HuH-7 (cell line): Measurements from ENCODE around the gene HEMGN.
"Not testable (repeated sequence)": the region's sequence is repeated elsewhere in the genome, so short reads cannot be mapped to it uniquely, and the experiment has no call there.

ENCODE experiments used
- DNase-seq: peaks from one replicate; pipeline ENCODE4 v3.0.0; 2011; ENCODE audit warnings: low spot score

HEMGN gene

GRCh38 chr9:97938081-97938644, at the start of gene HEMGN:
HEMGN (minus strand) TSS chr9:97938172; CDS start chr9:97938136, 36 bp downstream.
- DNase-seq: no peak

GRCh38 chr9:97987487-97987886, 49.5 kb upstream of the HEMGN start:
- no peak for DNase-seq

GRCh38 chr9:97985058-97985861, 47.3 kb upstream of the HEMGN start:
- no peak for DNase-seq

- DNase-seq: peak; percentile 75
These were observed 46.5 kb upstream of the HEMGN start for GRCh38 chr9:97984188-97985057.

- peak; percentile 61 for DNase-seq
These were observed 45.7 kb upstream of the HEMGN start for GRCh38 chr9:97983589-97984187.

- peak; percentile 84 for DNase-seq
These were observed 45.0 kb upstream of the HEMGN start, which contains the start of gene ANP32B for GRCh38 chr9:97982683-97983588. ANP32B (plus strand) TSS chr9:97983341; CDS start chr9:97983556, 215 bp downstream.

GRCh38 chr9:97981846-97982682, 44.1 kb upstream of the HEMGN start:
- DNase-seq: peak; percentile 30

- DNase-seq: no peak
These were observed 43.2 kb upstream of the HEMGN start for GRCh38 chr9:97980918-97981845.

- DNase-seq: no peak
These were observed 42.5 kb upstream of the HEMGN start for GRCh38 chr9:97980479-97980803.

- DNase-seq: no peak
These were observed 42.0 kb upstream of the HEMGN start for GRCh38 chr9:97979788-97980478.

GRCh38 chr9:97978371-97979130, 40.6 kb upstream of the HEMGN start:
- DNase-seq: no peak

- not testable (repeated sequence) for DNase-seq
These were observed 38.7 kb upstream of the HEMGN start for GRCh38 chr9:97976633-97977032.

- DNase-seq: no peak
These were observed 37.4 kb upstream of the HEMGN start for GRCh38 chr9:97975376-97975775.

- DNase-seq: no peak
These were observed 34.8 kb upstream of the HEMGN start for GRCh38 chr9:97972753-97973152.

GRCh38 chr9:97970165-97970564, 32.2 kb upstream of the HEMGN start:
- DNase-seq: no peak

GRCh38 chr9:97969014-97969413, 31.0 kb upstream of the HEMGN start:
- no peak for DNase-seq

GRCh38 chr9:97966493-97966892, 28.5 kb upstream of the HEMGN start:
- no peak for DNase-seq

GRCh38 chr9:97964901-97965300, 26.9 kb upstream of the HEMGN start:
- DNase-seq: no peak
